Neural cell (in vitro differentiated cells): ENCODE results near the gene EN1.

Source experiments
- SMC3 ChIP-seq: fragments of 450-650 bp; conservative IDR thresholded peaks from 2 replicates; pipeline ENCODE4 v1.6.1; 2014; ENCODE audit warnings: antibody characterized with exemption, mild to moderate bottlenecking, moderate library complexity; ENCODE audit not compliant: poor library complexity
- TF ChIP-seq, protein P1 (sequence below): fragments of 450-650 bp; IDR thresholded peaks from 2 replicates; pipeline ENCODE4 v1.5.1; 2014; ENCODE audit warnings: antibody characterized with exemption, mild to moderate bottlenecking, moderate library complexity; ENCODE audit not compliant: poor library complexity, severe bottlenecking

DNA sequence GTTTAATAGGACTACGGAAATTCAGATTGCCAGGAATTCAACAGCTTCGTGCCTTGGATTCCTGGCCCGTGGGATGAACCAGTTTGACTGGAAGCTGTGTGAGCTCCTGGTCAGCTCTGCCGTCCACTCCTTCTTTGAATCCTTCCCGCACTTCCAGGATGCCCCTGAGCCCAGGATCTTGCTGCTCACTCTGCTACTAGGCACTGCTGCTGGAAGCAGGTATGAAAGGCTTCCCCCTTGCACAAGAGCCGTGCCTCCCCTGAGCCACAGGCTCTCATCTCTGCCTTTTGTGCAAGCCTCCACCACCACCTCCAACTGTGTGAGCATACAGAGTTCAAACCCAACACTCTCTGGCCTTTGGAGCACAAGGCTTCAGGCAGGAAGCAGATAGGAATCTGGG lies 34.9 kb downstream of the EN1 start:
- no peak for TF ChIP-seq SMC3
- TF ChIP-seq, protein P1, sequence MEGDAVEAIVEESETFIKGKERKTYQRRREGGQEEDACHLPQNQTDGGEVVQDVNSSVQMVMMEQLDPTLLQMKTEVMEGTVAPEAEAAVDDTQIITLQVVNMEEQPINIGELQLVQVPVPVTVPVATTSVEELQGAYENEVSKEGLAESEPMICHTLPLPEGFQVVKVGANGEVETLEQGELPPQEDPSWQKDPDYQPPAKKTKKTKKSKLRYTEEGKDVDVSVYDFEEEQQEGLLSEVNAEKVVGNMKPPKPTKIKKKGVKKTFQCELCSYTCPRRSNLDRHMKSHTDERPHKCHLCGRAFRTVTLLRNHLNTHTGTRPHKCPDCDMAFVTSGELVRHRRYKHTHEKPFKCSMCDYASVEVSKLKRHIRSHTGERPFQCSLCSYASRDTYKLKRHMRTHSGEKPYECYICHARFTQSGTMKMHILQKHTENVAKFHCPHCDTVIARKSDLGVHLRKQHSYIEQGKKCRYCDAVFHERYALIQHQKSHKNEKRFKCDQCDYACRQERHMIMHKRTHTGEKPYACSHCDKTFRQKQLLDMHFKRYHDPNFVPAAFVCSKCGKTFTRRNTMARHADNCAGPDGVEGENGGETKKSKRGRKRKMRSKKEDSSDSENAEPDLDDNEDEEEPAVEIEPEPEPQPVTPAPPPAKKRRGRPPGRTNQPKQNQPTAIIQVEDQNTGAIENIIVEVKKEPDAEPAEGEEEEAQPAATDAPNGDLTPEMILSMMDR = no peak
